RWPE1 (cell line): ENCODE results near the gene NQO1.

ENCODE experiments used
- CTCF ChIA-PET: fragments of 350-600 bp; sonication (Branson Sonifier 250); formaldehyde crosslinking; extraction: SDS; loops from one replicate; lab custom pipeline; 2021; lab: Yijun Ruan, JAX
- POLR2A ChIA-PET: fragments of 400-600 bp; formaldehyde crosslinking; extraction: SDS; loops from one replicate; lab custom pipeline; 2020; ENCODE audit warnings: antibody characterized with exemption; ENCODE audit not compliant: low non-redundant PET; lab: Yijun Ruan, JAX
- DNase-seq: peaks from one replicate; pipeline ENCODE4 v3.0.0; 2012; ENCODE audit warnings: low spot score
- H3K27ac ChIP-seq: fragments of 450-650 bp; 2 replicates; pipeline ENCODE4 v1.5.1; 2017
- CTCF ChIP-seq: fragments of 450-650 bp; conservative IDR thresholded peaks from 2 replicates; pipeline ENCODE4 v1.5.1; 2017; ENCODE audit warnings: low read depth, mild to moderate bottlenecking

The NQO1 gene

DNA sequence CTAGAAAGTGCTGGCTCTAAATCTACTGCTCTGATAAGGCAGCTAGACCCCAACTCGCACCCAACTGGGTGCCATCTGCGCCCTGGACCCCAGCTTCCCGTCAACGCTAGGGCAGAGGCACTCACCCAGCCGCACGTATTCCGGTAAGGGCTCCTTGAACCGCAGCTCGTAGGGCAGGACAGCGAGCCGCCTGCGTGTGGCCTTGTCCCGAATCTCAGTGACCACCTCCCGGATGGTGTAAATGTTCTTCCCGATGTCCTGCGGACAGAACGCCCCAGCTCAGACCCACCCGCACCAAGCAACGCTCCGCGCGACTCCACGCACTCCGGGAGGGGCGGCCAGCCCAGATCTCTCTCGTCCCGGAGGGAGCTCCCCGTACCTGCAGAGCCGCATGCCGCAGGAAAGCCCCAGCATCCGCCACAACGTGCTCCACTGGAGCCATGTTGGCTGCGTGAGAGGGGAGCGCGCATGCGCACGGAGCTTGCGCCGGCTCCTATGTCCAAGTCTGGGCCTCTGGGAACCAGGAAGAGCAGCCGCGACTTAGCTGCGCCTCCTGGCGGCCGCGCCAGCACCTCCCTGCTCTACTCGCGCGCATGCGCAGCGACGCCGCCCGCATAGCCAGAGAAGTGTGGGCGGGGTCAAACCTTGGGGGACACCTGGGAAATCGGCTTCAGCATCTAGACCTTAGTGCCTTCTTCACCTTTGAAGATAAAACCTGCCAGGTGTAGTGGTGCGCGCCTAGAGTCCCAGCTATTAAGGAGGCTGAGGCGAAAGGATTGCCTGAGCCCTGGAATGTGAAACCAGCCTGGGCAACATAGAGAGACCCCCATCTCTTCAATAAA, 28.3 kb upstream of the NQO1 start, which contains the start of gene NOB1:
TSS of gene NOB1 (minus strand) at position 458 of the 842 bp plus-strand sequence. CDS start at position 442, 16 bp downstream.
- peak; percentile 95 for DNase-seq
- TF ChIP-seq CTCF: peak; percentile 96
- ChIA-PET POLR2A (interaction anchor here (1.2 kb wide), 1 partner anchor 27 kb away, joined by 3 read pairs; no protein-coding TSS in a partner anchor), CTCF (interaction anchor here (0.5 to 2.1 kb wide), 18 partner anchors 9 to 556 kb away, joined by 3 to 14 read pairs (median 4); partner anchors contain the start of gene NQO1)
- peak within 1 kb of the TSS; percentile 74 for H3K27ac ChIP-seq

DNA sequence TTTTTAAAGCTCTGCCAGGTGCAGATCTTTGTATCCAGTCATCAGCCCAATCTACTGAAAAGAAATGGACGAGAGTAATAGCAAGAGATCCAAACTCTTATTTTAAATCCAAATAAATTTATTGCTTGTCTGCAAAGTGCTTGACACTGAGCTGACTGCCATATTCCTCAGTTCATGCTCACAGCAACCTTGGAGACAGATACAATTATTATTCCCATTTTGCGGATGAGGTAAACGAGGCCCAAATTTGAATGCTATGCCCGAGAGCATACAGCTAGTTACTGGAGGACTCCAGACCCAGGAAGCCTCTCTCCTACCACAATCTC, 27.7 kb upstream of the NQO1 start:
- H3K27ac ChIP-seq: peak overlapping the region; percentile 74
- ChIA-PET CTCF (interaction anchor here (0.6 to 2.1 kb wide), 15 partner anchors 12 to 358 kb away, joined by 3 to 14 read pairs (median 4); partner anchors contain the start of gene NQO1), POLR2A (interaction anchor here (1.2 kb wide), 1 partner anchor 27 kb away, joined by 3 read pairs; no protein-coding TSS in a partner anchor)
- TF ChIP-seq CTCF: no peak
- no peak for DNase-seq

- no peak for TF ChIP-seq CTCF
- H3K27ac ChIP-seq: no peak overlapping the region
- ChIA-PET CTCF (no interaction called here), POLR2A (no interaction called here)
- no peak for DNase-seq
Measured at GRCh38 chr16:69748694-69749345, 22.5 kb upstream of the NQO1 start.

- ChIA-PET POLR2A (no interaction called here), CTCF (no interaction called here)
- H3K27ac ChIP-seq: peak overlapping the region; percentile 39
- TF ChIP-seq CTCF: no peak
- no peak for DNase-seq
Measured at GRCh38 chr16:69747115-69747514, 20.8 kb upstream of the NQO1 start.

DNA sequence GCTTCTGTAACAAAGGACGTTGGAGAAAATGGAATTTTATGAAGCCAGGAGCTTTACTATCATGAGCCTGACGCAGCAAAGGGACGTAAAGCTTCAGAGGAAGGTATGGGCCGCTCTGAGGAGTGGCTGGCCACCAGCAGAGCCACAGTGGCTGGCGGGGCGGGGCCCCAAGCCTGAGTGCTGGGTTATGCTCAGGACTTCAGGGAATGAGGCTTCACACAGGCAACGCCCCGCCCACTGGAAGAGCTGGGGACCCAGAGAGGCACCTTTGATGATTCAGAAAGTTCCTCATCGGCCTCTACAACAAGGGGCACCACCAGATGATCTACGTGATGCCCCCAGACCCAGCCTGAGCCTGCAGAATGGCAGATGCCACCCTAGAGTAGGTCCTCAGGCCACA, 19.6 kb upstream of the NQO1 start:
- no peak for TF ChIP-seq CTCF
- DNase-seq: no peak
- POLR2A ChIA-PET: interaction anchor here (0.6 kb wide), 1 partner anchor 13 kb away, joined by 4 read pairs; no protein-coding TSS in a partner anchor
- H3K27ac ChIP-seq: peak overlapping the region; percentile 39
- CTCF ChIA-PET: interaction anchor here (0.5 kb wide), 1 partner anchor 891 kb away, joined by 5 read pairs; no protein-coding TSS in a partner anchor

DNA sequence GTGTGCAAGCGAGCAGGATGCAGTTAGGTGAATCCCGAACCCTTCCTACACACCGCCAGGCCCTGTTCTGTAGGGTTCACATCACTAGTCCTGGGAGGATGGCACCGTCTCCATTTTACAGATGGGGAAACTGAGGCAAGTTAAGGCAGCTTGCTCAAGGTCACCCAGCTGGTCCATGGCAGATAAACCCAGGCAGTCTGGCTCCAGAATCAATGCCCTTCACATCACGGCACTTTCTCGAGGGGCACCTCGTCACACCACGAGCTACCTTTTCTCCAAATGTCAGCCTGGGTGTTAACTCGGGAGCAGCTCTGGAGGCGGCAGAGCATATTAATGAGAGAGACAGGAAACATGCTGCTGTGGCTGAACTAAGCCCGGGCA, 18.9 kb upstream of the NQO1 start:
- DNase-seq: no peak
- TF ChIP-seq CTCF: no peak
- POLR2A ChIA-PET: no interaction called here
- CTCF ChIA-PET: interaction anchor here (0.5 to 0.6 kb wide), 2 partner anchors 9 to 890 kb away, joined by 3 to 5 read pairs; no protein-coding TSS in a partner anchor
- H3K27ac ChIP-seq: peak overlapping the region; percentile 49; the same call in 1 of the 2 replicates
